NCI-H146 (cell line): Measurements from ENCODE around the gene TCEANC.
"Not testable (repeated sequence)": the region's sequence is repeated elsewhere in the genome, so short reads cannot be mapped to it uniquely, and the experiment has no call there.

Experiments used
- DNase-seq: peaks from one replicate; lab custom pipeline; 2025; lab: John Stamatoyannopoulos, UW

Gene TCEANC

DNA sequence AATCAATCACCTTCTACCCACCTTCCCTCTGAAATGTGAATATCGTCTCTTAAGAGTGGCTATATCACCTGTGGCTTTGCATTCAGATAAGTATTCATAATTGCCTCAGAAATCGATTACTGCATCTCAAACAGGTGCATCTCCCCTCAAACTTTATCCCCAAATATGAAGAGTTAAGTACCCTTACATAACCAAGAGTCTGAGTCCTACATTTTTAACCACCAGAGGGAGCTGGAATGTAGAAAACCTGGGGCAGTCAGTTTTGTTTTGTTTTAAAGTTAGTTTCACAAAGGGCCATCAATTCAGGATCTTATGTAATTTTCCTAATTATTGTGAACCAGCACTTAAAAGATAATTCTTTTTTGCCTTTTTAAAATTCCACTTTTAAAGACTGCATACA lies 5.7 kb downstream of the TCEANC start:
- DNase-seq = peak; percentile 25

- DNase-seq = no peak
Measured at GRCh38 chrX:13659063-13659462, 6.1 kb downstream of the TCEANC start.

- no peak for DNase-seq
Measured at GRCh38 chrX:13661735-13662288, 8.9 kb downstream of the TCEANC start.

DNA sequence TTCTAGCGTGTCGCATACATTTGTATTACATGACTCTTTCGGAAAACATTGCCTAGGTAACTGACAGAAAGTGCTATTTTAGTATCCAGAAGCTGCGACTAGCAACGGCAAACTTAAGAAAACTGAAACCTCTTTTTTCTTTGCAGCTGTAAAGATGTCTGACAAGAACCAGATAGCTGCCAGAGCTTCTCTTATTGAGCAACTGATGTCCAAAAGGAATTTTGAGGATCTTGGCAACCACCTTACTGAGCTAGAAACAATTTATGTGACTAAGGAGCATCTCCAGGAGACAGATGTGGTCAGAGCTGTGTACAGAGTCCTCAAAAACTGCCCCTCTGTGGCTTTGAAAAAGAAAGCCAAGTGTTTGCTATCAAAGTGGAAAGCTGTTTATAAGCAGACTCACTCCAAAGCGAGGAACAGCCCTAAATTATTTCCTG lies 9.4 kb downstream of the TCEANC start:
- DNase-seq = no peak

DNA sequence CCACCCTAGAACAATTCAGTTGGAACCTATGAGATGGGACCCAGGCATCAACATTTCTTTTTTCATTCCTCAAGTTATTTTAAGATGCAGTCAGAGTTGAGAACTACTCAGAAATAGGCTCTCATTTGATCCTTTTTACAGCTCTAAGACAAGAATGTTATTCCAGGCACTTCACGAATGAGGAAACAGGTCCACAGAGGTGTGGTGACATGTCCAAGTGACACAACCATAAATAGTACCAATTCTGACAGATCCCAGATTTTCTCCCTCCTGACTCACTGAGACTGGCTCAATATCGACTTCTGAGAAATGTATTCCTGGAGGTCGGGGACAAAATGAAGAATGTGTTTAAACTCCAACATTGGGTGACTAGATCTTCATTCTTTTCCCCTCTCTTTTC lies 11.1 kb downstream of the TCEANC start:
- DNase-seq = no peak

DNA sequence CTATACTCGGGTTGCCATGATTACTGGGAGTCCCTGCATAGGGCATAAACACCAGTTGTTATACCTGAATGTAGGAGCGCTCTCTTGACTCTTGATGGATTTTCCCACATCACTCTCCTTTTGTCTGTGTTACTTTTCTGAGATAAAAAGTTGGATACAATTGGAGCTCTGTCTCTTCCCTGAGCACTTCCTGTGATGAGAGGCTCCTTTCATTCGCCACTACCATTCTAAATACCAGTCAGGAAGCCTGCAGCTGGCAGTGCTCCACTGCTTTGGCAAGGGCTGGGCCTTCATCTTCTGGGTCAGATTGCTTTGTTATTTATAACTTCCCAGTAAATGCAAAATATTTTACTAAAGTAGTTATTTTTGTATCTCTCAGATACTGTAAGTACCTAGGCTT lies 13.9 kb downstream of the TCEANC start:
- DNase-seq = no peak

- peak; percentile 19 for DNase-seq
Measured at GRCh38 chrX:13667919-13668318, 15.0 kb downstream of the TCEANC start.

DNA sequence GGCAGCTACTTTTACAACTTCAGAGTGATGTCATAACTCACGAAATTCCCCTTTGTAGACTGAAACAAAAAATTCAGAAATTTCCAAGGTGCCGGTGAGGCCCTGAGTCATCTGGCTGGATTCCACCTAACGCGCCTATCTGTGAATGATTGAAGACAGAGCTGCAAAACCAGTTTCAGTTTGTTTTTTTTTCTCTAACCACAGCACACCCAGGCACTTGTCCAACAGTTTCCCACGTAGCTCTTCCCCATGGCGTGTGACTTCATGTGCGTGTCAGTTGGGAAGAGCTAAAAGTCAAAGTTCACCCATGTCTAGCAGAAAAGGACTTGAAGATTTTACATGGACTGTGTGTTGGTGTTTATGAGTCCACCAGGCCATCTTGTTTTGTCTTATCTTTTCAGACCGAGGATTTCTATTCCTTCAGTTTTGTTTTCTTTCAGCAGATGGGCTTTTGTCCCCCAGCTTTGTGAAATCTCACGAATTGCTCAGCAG lies 16.4 kb downstream of the TCEANC start:
- DNase-seq = no peak

- DNase-seq = not testable (repeated sequence)
Measured at GRCh38 chrX:13669755-13670154, 16.8 kb downstream of the TCEANC start.

DNA sequence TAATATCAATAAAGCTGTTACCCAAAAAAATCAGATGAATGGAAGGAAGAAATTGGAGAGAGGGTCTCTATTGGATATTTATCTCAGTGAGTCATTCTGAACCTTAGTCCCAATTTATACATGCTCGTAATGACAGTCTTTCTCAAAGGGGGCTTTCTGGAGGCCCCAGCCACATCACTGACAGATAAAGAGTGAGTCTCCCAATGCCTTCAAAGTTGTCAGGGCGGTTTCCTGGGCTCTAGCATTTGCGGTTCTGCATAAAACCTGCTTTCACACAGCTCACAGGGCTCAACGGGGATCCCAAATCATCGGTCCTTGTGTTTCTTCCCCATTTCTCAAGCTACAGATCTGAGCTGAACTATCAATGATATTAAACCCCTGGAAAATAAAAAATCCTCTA lies 17.3 kb downstream of the TCEANC start:
- no peak for DNase-seq

DNA sequence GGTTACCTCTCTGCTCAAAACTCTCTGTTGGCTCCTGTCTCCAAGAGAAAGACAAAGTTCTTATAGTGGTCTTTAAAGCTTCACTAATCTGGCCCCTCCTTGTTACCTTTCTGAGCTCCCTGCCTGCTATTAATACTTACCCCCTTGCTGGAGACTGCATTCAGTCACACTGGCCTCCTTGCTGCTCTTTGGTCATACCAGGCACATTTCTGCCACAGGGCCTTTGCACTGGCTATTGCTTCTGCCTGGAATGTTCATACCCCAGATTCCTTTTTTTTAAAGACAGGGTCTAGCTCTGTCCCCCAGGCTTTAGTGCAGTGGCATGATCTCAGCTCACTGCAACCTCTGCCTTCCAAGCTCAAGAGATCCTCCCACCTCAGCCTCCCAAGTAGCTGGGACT lies 20.1 kb downstream of the TCEANC start:
- DNase-seq = no peak

DNA sequence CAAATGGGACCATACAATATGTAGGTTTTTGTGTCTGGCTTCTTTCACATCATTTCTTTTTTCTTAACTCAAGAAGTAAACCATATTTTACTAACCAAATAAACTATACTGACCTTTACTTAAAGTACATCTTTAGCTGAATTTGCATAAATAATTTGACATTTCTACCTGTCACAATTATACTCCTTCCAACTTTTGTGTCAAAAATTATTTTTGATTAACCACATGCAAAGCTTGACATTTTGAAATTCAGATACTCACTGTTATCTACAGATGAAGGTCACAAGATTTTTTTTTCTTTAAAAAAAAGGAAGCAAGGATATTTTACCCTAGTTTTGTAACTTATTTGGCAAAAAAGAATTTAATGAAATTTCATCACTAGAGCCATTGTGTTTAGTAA lies 23.9 kb downstream of the TCEANC start:
- no peak for DNase-seq

DNA sequence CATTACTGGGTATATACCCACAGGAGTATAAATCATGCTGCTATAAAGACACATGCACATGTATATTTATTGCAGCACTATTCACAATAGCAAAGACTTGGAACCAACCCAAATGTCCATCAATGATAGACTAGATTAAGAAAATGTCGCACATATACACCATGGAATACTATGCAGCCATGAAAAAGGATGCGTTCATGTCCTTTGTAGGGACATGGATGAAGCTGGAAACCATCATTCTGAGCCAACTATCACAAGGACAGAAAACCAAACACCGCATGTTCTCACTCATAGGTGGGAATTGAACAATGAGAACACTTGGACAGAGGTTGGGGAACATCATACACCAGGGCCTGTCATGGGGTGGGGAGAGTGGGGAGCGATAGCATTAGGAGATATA lies 26.8 kb downstream of the TCEANC start:
- DNase-seq = not testable (repeated sequence)

DNA sequence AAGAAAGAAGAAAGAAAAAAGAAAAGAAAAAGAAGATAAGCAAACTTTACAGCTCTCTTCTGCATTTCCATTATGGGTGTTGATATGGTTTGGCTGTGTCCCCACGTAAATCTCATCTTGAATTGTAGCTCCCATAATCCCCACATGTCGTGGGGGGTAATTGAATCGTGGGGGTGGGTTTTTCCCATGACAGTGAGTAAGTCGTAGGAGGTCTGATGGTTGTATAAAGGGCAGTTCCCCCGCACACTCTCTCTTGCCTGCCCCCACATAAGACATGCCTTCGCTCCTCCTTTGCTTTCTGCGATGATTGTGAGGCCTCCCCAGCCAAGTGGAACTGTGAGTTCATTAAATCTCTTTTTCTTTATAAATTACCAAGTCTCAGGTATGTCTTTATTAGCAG lies 28.7 kb downstream of the TCEANC start:
- no peak for DNase-seq

DNA sequence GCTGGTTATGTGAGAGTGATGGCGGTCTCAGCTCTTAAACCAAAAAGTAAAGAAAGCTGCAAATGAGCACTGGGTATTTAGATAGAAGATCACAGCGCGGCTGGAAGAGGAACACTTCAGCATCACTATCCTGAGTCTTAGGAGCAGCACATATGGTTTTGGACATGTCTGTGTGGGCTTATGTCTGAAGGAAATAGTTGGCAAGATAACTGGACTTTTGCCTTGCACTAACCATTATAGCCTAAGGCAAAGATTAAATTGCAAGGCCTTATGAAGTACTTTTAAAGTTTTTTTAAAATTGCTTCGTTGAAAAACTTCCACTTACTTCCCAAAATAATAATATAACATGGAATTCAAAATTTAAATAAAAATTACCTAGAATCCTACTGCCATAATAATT lies 31.4 kb downstream of the TCEANC start:
- no peak for DNase-seq

- no peak for DNase-seq
Measured at GRCh38 chrX:13685126-13685763, 32.3 kb downstream of the TCEANC start.

GRCh38 chrX:13687203-13687602 lies 34.3 kb downstream of the TCEANC start:
- no peak for DNase-seq

DNA sequence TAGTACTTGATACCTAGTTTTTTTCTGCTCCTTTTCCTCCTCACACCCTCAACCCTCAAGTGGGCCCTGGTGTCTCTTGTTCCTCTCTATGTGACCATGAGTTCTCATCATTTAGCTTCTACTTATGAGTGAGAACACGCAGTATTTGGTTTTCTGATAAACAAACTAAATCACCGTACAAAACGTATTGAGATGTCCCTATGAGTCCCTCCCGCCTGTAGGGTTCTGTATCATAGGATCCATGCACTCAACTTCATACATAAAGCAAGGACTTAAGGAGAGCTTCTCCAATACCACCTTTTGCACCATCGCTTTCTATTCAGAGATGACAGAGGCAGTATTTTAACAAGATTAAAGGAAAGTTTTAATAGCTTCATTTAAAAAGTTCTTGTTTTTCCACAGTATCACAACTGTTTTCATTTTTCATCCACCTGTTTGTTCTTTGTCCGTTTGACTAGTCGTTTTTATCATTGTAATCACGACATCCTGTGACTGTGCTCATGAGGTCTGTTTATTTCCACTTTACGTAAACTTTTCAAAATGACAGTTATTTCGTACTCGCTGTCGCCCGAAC lies 35.5 kb downstream of the TCEANC start:
- no peak for DNase-seq

DNA sequence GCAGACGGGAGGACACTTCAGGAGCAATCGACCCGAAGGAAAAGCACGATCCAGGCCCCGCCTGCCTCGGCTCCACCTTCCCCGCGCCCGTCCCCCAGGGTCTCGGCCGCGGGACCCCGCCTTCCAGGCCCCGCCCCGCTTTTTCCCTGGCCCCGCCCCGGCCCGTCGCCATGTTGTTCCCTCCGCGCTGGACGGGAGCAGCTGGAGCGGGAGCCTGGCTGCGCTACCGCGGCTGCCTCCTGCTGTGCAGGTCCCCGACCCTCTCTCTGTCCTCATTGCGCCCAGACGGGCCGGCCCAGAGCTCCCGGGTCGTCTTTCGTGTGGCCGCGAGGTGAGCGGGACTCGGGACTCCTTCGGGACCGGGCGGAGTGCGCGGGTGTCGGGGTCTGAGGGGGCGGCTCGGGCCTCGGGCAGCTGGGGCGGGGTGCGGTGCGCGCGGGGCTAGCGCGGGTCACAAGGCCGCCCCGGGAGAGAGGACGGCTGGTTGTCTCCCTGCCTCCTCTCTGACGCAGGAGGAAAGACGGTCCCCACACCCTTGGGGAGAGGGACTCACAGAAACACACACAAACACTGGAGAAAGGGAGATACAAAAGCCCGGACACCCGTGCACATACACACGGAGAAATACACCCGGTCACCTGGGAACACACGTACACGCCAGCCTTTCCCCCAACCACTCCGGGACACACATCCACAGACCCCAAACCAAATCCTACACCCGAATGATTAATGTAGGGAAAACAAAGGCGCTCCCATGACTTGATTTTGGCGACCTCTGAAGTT lies 36.2 kb downstream of the TCEANC start, which contains the start of gene RAB9A:
TSS of gene RAB9A (plus strand) at position 171 of the 783 bp plus-strand sequence. CDS start 19,619 bp downstream, outside the sequence.
- DNase-seq = peak; percentile 82

- no peak for DNase-seq
Measured at GRCh38 chrX:13689741-13690211, 36.8 kb downstream of the TCEANC start.

DNA sequence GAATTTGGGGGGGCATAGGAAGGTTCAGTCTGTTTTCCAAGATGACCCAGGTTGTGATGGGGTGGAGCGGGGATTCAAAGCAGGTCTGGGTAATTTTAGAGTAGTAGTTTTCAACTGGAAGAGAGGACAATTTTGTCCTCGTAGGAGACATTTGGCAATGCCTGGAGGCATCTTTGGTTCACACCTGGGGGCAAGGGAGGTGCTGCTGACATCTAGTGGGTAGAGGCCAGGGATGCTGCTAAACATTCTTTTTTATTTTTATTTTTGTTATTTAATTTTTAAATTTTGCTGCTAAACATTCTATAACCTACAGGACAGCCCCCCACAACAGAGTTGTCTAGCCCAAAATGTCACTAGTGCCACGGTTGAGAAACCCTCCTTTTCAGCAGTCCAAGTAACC lies 37.9 kb downstream of the TCEANC start:
- no peak for DNase-seq

DNA sequence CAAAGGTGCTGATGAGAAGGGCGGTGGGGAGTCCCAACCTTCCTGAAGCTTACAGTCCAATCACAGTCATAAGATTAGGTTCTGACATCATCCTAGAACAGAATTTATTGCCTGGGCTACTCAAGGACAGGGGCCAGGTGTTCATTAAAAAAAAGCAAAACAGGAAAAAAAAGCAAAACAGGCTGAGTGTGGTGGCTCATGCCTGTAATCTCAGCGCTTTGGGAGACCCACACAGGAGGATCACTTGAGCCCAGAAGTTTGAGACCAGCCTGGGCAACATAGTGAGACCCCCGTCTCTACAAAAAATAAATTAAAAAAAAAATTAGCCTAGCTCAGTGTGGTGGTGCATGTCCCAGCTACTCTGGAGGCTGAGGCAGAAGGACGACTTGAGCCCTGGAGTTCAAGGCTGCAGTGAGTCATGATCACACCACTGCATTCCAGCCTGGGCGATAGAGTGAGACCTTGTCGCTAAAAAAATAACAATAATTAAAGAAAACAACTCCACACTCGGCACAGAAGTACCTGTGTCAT lies 39.0 kb downstream of the TCEANC start:
- no peak for DNase-seq
